K562 (cell line): ENCODE measurements around the gene RC3H2. TPM values are rescaled to one million over a fixed set of nuclear protein-coding genes. Genes with fewer than 3 reads are reported as not detected.

Experiments
- ATF3 ChIP-seq, 2 experiments: fragments of 450-650 bp in 1 of 2; sonication (generic) in 1 of 2; formaldehyde crosslinking in 1 of 2; IDR thresholded peaks in 1 of 2; conservative IDR thresholded peaks in 1 of 2; 2 replicates each; pipeline versions ENCODE4 v1.6.1 to v1.8.1; 2016 to 2023; ENCODE audit warnings: mild to moderate bottlenecking in 2 of 2, moderate library complexity in 2 of 2, inconsistent platforms in 1 of 2, missing genetic modification reagents in 1 of 2
- BHLHE40 ChIP-seq: IDR thresholded peaks from 2 replicates; pipeline ENCODE4 v1.6.1; 2011; ENCODE audit warnings: low read length, improper control_type of control experiment
- C11orf30 ChIP-seq: fragments of 450-650 bp; IDR thresholded peaks from 2 replicates; pipeline ENCODE4 v1.6.1; 2016; ENCODE audit warnings: low read depth, mild to moderate bottlenecking
- CBX1 ChIP-seq: sonication (generic); IDR thresholded peaks from 2 replicates; pipeline ENCODE4 v1.6.1; 2016; ENCODE audit warnings: antibody characterized with exemption, low read depth, mild to moderate bottlenecking
- CC2D1A ChIP-seq: fragments of 450-650 bp; IDR thresholded peaks from 2 replicates; pipeline ENCODE4 v1.6.1; 2017; ENCODE audit warnings: mild to moderate bottlenecking
- CHD4 ChIP-seq: fragments of 200-600 bp; sonication (generic); IDR thresholded peaks from 3 replicates; pipeline ENCODE4 v1.6.1; 2012; ENCODE audit warnings: low read depth, mild to moderate bottlenecking, mixed read lengths, low read length, inconsistent platforms; ENCODE audit not compliant: insufficient read depth, insufficient replicate concordance, poor library complexity, severe bottlenecking
- CUX1 ChIP-seq: fragments of 200-800 bp; sonication (Bioruptor generic); IDR thresholded peaks from 2 replicates; pipeline ENCODE4 v1.6.1; 2016; ENCODE audit warnings: missing genetic modification characterization, missing compliant biosample characterization
- ILK ChIP-seq: fragments of 450-650 bp; IDR thresholded peaks from 2 replicates; pipeline ENCODE4 v1.6.1; 2016; ENCODE audit warnings: missing genetic modification characterization, low read depth, mild to moderate bottlenecking, missing compliant biosample characterization, moderate library complexity, borderline replicate concordance
- MAX ChIP-seq: sonication (generic); formaldehyde crosslinking; IDR thresholded peaks from 2 replicates; pipeline ENCODE4 v1.9.0; 2022; ENCODE audit warnings: mild to moderate bottlenecking, missing genetic modification reagents
- MYBL2 ChIP-seq, 2 experiments: fragments of 450-650 bp in 1 of 2; sonication (generic) in 1 of 2; formaldehyde crosslinking in 1 of 2; IDR thresholded peaks; 2 replicates each; pipeline versions ENCODE4 v1.6.1 to v1.8.1; 2017 to 2022; ENCODE audit warnings: borderline replicate concordance in 1 of 2, inconsistent platforms in 1 of 2, low read depth in 1 of 2, mild to moderate bottlenecking in 1 of 2, missing genetic modification reagents in 1 of 2, moderate library complexity in 1 of 2
- PHF20 ChIP-seq: fragments of 450-650 bp; IDR thresholded peaks from 2 replicates; pipeline ENCODE4 v1.6.1; 2018; ENCODE audit not compliant: partially characterized antibody
- PYGO2 ChIP-seq: fragments of 450-650 bp; IDR thresholded peaks from 2 replicates; pipeline ENCODE4 v1.6.1; 2016; ENCODE audit warnings: mild to moderate bottlenecking, missing genetic modification characterization, moderate library complexity, missing compliant biosample characterization
- RFX5 ChIP-seq: IDR thresholded peaks from 2 replicates; pipeline ENCODE4 v1.6.1; 2011; ENCODE audit warnings: low read depth, mild to moderate bottlenecking, improper control_type of control experiment, low read length
- SIN3A ChIP-seq, 2 experiments: fragments of 150-350 bp in 1 of 2; IDR thresholded peaks; 2 replicates each; pipeline ENCODE4 v1.6.1; 2011 to 2016; ENCODE audit warnings: borderline replicate concordance in 2 of 2, low read depth in 2 of 2, low read length in 2 of 2, mild to moderate bottlenecking in 2 of 2, moderate library complexity in 2 of 2; ENCODE audit not compliant: control insufficient read depth in 1 of 2
- SIX5 ChIP-seq, 2 experiments: IDR thresholded peaks; 2 replicates each; pipeline ENCODE4 v1.6.1; 2011; ENCODE audit warnings: low read length in 2 of 2, borderline replicate concordance in 1 of 2, low read depth in 1 of 2, mild to moderate bottlenecking in 1 of 2, moderate library complexity in 1 of 2; ENCODE audit not compliant: insufficient read depth in 1 of 2
- SMAD4 ChIP-seq: fragments of 250-450 bp; sonication (Bioruptor Pico); conservative IDR thresholded peaks from 2 replicates; pipeline ENCODE4 v1.8.0; 2021; ENCODE audit warnings: inconsistent platforms, mild to moderate bottlenecking, moderate library complexity
- TAF7 ChIP-seq: fragments of 450-650 bp; IDR thresholded peaks from 2 replicates; pipeline ENCODE4 v1.6.1; 2016; ENCODE audit warnings: missing genetic modification characterization, missing compliant biosample characterization
- ZFP36 ChIP-seq: fragments of 150-350 bp; IDR thresholded peaks from 2 replicates; pipeline ENCODE4 v1.6.1; 2018; ENCODE audit warnings: low read length, low read depth; ENCODE audit not compliant: partially characterized antibody
- ZNF174 ChIP-seq: fragments of 250-450 bp; sonication (Bioruptor Pico); IDR thresholded peaks from 2 replicates; pipeline ENCODE4 v1.4.0; 2020; ENCODE audit warnings: mild to moderate bottlenecking
- ZNF384 ChIP-seq: IDR thresholded peaks from 2 replicates; pipeline ENCODE4 v1.6.1; 2012; ENCODE audit warnings: low read depth, low read length, improper control_type of control experiment
- polyA plus RNA-seq, 8 experiments: library from polyadenylated mRNA; depleted of rRNA in 4 of 8; stranded (reverse) in 5 of 8; unstranded in 3 of 8; fragments of >200 nt; fragmentation: Nextera tagmentation in 2 of 8; fragmentation: Illumina TruSeq in 1 of 8; extraction: Ambion mirVana in 2 of 8; extraction: Trizol in 1 of 8; gene quantifications; 2 replicates each; pipeline versions ENCODE4 v1.2.1 to v1.2.3, GENCODE V29; 2011 to 2014; ENCODE audit warnings: inconsistent platforms in 1 of 8, missing spikeins in 1 of 8
- total RNA-seq, 7 experiments: library from RNA; depleted of rRNA in 6 of 7; stranded (reverse); fragments of >200 nt in 6 of 7; fragmentation: Illumina TruSeq in 2 of 7; extraction: Trizol in 2 of 7; gene quantifications; 2 replicates each; pipeline versions ENCODE4 v1.2.1 to v1.2.3, GENCODE V29; 2011 to 2021; ENCODE audit warnings: low replicate concordance in 1 of 7

Gene RC3H2
- total and polyA plus RNA-seq, 9 of the 15 experiments (the other 6 are each of a cell fraction or from before 2014, with no cell fraction given): 5.6 to 35.4 (median 18.6) TPM

GRCh38 chr9:122912964-122913673, 8.0 kb upstream of the RC3H2 start, which contains the start of gene ZBTB6 (continued):
- no peak for TF ChIP-seq ATF3 (IDR thresholded peaks at IDR 0.05)
- TF ChIP-seq ATF3 (CRISPR knock-in tag; conservative IDR thresholded peaks at IDR 0.05): no peak
- TF ChIP-seq C11orf30: peak; percentile 91
- TF ChIP-seq CC2D1A: peak; percentile 73; the same call in 1 of the 2 replicates
- no peak for TF ChIP-seq CBX1
- no peak for TF ChIP-seq RFX5
- TF ChIP-seq MAX (CRISPR knock-in tag): peak; percentile 90
- TF ChIP-seq SIN3A (IDR thresholded peaks at IDR 0.05; ENCODE audit: borderline replicate concordance in 2 of 2, control insufficient read depth in 1 of 2, low read depth in 2 of 2, low read length in 2 of 2): 0 out of 4 replicates have a peak, but pooled peaks of 1 of the 2 experiments have one; percentile 48
- no peak for TF ChIP-seq ILK (tag)
- no peak for TF ChIP-seq PYGO2 (tag)
- 0 out of 2 replicates have a peak, but pooled peaks have one; percentile 5 for TF ChIP-seq TAF7 (tag)
- TF ChIP-seq BHLHE40: no peak
- no peak for TF ChIP-seq CHD4
- TF ChIP-seq SIX5 (IDR thresholded peaks at IDR 0.05; ENCODE audit: borderline replicate concordance in 1 of 2, insufficient read depth in 1 of 2, low read depth in 1 of 2, low read length in 2 of 2): peak; percentile 15 to 44; a peak in 1 of 4 replicates
- TF ChIP-seq ZNF174: no peak
- TF ChIP-seq CUX1 (CRISPR knock-in tag): no peak
- no peak for TF ChIP-seq ZNF384
- TF ChIP-seq PHF20: peak; percentile 98
- peak; percentile 68; the same call in 1 of the 2 replicates for TF ChIP-seq SMAD4
- no peak for TF ChIP-seq MYBL2 (IDR thresholded peaks at IDR 0.05; ENCODE audit: low read depth)
- TF ChIP-seq MYBL2 (CRISPR knock-in tag; IDR thresholded peaks at IDR 0.05; ENCODE audit: borderline replicate concordance): no peak
- no peak for TF ChIP-seq ZFP36
